ENCODE data around the gene ZP1.
"Not testable (repeated sequence)": the region's sequence is repeated elsewhere in the genome, so short reads cannot be mapped to it uniquely, and the experiment has no call there.

The ZP1 gene, protein sequence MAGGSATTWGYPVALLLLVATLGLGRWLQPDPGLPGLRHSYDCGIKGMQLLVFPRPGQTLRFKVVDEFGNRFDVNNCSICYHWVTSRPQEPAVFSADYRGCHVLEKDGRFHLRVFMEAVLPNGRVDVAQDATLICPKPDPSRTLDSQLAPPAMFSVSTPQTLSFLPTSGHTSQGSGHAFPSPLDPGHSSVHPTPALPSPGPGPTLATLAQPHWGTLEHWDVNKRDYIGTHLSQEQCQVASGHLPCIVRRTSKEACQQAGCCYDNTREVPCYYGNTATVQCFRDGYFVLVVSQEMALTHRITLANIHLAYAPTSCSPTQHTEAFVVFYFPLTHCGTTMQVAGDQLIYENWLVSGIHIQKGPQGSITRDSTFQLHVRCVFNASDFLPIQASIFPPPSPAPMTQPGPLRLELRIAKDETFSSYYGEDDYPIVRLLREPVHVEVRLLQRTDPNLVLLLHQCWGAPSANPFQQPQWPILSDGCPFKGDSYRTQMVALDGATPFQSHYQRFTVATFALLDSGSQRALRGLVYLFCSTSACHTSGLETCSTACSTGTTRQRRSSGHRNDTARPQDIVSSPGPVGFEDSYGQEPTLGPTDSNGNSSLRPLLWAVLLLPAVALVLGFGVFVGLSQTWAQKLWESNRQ

GRCh38 chr11:60866911-60867870 lies at the start of gene ZP1:
TSS of gene ZP1 (plus strand) at chr11:60867542. CDS start at chr11:60867562, 20 bp downstream.
- no peak within 1 kb of the TSS for H3K4me3 ChIP-seq (ENCODE audit: low read length)
- TF ChIP-seq ZNF274 (IDR thresholded peaks at IDR 0.05; ENCODE audit: low read depth, low read length), result no peak

- no peak for TF ChIP-seq ZNF274 (IDR thresholded peaks at IDR 0.05; ENCODE audit: low read depth, low read length)
- no peak overlapping the region for H3K4me3 ChIP-seq (ENCODE audit: low read length)
Measured at GRCh38 chr11:60818057-60818456, 49.3 kb upstream of the ZP1 start.

- TF ChIP-seq ZNF274 (IDR thresholded peaks at IDR 0.05; ENCODE audit: low read depth, low read length), result no peak
Measured at GRCh38 chr11:60821827-60822599, 45.3 kb upstream of the ZP1 start.

GRCh38 chr11:60823745-60824306 lies 43.5 kb upstream of the ZP1 start:
- not testable (repeated sequence) for H3K4me3 ChIP-seq (ENCODE audit: low read length)

More at GRCh38 chr11:60821827-60822599, 45.3 kb upstream of the ZP1 start:
- H3K4me3 ChIP-seq (ENCODE audit: low read length), result no peak overlapping the region

GRCh38 chr11:60825118-60825517 lies 42.2 kb upstream of the ZP1 start:
- TF ChIP-seq ZNF274 (IDR thresholded peaks at IDR 0.05; ENCODE audit: low read depth, low read length), result no peak
- H3K4me3 ChIP-seq (ENCODE audit: low read length), result no peak overlapping the region

GRCh38 chr11:60825790-60826189 lies 41.6 kb upstream of the ZP1 start:
- TF ChIP-seq ZNF274 (IDR thresholded peaks at IDR 0.05; ENCODE audit: low read depth, low read length), result no peak
- no peak overlapping the region for H3K4me3 ChIP-seq (ENCODE audit: low read length)

DNA sequence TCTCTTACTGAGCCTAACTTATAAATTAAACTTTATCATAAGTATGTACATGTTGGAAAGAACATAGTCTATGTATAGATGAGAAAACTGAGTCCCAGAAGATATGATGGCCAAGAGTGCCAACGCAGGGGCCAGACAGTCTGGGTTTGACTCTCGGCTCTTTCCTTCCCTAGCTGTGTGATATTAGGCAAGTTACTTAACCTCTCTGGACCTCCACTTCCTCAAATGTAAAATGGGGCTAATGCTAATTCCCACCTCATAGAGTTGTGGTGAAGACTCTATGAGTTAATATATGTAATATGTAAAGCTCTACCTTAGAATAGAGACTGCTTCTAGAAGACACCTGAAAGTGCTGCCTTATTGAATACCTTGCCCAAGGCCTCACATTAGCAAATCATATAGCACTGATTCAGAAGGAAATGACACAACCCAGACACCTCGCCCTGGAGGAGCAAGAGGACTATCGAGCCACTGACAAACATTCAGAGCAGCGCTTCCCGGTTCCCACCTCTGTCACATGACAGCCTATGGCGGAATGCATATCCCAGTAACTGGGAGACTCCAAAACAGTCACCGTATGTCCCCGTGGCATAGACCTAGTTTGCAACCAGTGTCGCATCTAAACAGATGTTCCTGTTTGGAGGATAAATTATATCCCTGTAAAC lies 36.7 kb upstream of the ZP1 start:
- no peak for TF ChIP-seq ZNF274 (IDR thresholded peaks at IDR 0.05; ENCODE audit: low read depth, low read length)
- H3K4me3 ChIP-seq (ENCODE audit: low read length), result no peak overlapping the region

- H3K4me3 ChIP-seq (ENCODE audit: low read length), result no peak overlapping the region
- no peak for TF ChIP-seq ZNF274 (IDR thresholded peaks at IDR 0.05; ENCODE audit: low read depth, low read length)
Measured at GRCh38 chr11:60831143-60831500, 36.2 kb upstream of the ZP1 start.

- no peak for TF ChIP-seq ZNF274 (IDR thresholded peaks at IDR 0.05; ENCODE audit: low read depth, low read length)
- H3K4me3 ChIP-seq (ENCODE audit: low read length), result no peak overlapping the region
Measured at GRCh38 chr11:60831501-60832079, 35.8 kb upstream of the ZP1 start.

DNA sequence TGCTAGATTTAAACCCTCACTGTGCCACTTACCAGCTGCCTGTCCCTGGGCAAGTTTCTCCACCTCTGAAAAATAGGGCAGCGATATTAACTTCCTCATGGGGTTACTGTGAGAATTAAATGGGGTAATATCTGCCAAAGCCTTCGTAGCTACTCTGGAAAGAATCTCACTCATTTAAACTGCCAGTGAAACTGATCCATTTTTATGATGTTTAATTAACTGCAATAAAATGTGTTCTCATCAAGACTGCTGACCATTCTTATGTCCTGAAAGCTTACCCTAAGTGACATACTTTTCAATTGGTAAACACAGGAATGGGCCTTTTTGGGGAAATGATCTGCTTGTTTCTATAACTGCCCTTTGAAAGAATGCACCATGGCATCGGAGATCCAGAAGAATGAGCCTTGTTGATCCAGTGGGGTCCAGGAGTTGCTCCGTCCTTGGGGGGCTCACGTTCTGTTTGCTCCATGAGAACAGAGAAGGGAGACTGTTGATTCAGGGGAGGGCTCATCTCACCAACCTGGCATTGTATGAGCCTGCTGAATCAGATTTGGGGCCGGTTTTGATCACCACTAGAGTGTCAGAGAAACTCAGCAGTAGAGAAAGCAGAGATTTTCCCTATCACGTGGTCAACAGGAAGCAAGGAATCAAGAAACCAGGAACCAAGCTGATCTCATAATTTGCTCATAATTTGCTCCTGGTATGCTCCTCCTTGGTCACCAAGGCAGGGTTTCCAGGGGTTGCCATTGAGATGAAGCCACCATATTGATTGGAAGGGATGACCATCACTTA lies 32.4 kb upstream of the ZP1 start:
- H3K4me3 ChIP-seq (ENCODE audit: low read length), result no peak overlapping the region
- TF ChIP-seq ZNF274 (IDR thresholded peaks at IDR 0.05; ENCODE audit: low read depth, low read length), result no peak

DNA sequence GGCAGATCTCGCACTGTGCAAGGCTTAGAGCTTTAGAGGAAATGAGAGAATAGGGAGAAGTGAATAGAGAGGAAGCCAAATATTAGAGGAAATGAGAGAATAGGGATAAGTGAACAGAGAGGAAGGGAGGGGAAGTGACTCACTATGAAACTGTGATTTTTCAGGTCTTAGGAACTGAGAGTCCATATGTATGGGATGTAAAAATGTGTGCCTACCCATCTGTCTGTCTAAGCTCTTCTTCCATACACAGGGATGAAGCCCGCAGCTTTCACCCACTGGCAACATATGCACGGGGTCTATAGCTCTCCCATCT lies 31.9 kb upstream of the ZP1 start:
- TF ChIP-seq ZNF274 (IDR thresholded peaks at IDR 0.05; ENCODE audit: low read depth, low read length), result no peak
- H3K4me3 ChIP-seq (ENCODE audit: low read length), result no peak overlapping the region

Data from GM08714 (cell line).